Islet precursor cell (in vitro differentiated cells): ENCODE data around the gene UBAC1.
"Not testable (repeated sequence)": the region's sequence is repeated elsewhere in the genome, so short reads cannot be mapped to it uniquely, and the experiment has no call there.

Experiments
- DNase-seq: peaks from one replicate; pipeline ENCODE4 v3.0.0-alpha.2; 2018

UBAC1 gene

DNA sequence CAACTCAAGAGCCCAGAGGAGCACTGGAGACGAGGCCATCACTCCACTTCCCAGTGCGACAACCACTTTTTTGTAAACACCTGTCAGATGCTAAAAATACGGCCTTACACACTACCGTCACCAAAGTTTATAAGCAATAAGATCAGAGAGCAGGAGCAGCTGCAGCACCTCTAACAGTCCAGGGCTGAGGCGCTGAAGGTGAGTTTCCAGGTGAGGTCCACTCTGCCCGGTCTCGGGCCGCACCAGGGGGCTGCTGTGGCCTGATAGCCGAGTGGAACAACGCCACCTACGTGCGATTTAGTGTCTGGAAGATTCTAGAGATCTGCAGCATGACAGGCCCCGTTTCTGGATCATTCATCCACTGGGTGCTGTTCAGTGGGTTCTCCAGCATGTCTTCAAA lies 28.1 kb downstream of the UBAC1 start:
- DNase-seq = no peak

DNA sequence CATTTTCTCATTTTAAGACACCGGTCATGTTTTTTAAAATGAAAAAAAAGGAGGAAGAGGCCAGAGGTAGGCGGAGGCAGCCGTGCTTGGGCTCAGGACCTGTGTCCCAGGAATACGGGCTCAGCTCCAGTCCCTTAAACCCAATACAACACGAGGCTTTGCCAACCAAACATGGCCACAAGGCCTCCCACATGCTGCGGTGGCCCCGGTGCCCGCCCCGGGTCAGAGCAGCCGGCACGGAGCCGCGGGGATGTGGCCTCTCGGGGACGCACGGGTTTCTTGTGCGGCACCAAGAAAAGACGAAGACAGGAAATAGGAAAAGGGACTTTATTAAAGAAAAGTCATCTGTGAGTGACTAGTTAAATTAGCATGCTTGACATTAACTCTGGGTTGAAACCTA lies 28.5 kb downstream of the UBAC1 start:
- no peak for DNase-seq

DNA sequence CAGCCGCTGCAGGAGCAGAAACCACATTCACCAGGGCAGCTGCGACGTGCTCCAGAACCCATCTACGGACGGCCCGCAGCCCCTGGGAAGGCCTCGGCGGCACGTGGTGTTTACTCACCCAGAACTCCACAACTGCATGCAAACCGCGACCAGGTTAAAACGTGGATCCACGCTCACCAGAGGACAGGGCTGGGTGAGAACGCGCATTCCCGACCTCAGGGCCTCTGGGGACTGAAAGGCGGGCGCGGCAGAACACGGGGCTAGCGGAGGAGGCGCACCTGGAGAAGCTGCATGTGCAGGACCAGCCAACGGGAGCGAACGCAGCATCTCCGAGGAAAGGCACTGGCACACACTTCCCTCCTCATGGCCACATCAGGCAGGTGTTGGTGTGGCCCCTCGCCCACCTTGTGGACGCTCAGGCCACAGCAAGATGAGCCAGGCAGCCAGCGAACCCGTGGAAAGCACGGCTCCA lies 29.8 kb downstream of the UBAC1 start:
- no peak for DNase-seq

DNA sequence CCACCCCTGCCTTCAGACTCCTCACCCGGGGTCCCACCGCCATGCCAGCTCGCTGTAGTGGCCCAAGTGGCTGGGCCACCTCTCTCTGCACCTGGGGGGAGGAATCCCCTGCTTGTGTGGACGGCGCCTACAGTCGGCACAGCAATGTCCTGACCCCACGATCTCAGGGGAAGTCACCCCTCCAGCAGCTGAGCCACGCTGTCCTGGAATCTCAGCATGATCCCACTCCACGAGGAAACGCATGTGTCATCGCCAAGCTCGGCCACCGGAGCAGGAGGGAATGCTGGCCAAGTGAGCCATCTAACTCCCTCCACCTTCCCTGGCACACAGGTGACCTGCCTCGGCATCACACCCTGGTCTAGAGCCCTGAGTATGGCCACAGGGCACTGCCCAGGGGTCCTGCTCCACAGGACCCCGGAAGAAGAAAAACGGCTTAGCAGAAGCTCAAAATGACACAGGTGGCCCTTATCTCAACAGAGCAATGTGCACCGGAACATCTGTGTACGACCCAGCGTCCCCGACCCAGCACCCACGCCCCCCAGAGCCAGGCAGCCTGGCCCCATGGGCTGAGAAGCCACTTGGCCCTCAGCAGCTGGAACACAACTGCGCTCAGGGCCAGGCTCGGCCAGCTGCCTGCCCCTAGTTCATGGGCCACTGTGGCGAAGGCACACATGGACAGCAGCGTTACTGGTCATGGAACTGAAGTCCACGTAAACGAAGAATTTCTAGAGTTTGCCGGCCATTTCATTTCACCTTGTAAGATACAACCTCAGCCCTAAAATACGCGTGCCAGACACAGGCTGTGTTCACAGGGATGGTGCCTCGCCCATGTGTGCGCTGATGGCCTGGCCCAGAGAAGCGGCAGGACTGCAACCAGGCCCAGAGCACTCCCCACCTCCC lies 30.5 kb downstream of the UBAC1 start:
- DNase-seq = no peak

DNA sequence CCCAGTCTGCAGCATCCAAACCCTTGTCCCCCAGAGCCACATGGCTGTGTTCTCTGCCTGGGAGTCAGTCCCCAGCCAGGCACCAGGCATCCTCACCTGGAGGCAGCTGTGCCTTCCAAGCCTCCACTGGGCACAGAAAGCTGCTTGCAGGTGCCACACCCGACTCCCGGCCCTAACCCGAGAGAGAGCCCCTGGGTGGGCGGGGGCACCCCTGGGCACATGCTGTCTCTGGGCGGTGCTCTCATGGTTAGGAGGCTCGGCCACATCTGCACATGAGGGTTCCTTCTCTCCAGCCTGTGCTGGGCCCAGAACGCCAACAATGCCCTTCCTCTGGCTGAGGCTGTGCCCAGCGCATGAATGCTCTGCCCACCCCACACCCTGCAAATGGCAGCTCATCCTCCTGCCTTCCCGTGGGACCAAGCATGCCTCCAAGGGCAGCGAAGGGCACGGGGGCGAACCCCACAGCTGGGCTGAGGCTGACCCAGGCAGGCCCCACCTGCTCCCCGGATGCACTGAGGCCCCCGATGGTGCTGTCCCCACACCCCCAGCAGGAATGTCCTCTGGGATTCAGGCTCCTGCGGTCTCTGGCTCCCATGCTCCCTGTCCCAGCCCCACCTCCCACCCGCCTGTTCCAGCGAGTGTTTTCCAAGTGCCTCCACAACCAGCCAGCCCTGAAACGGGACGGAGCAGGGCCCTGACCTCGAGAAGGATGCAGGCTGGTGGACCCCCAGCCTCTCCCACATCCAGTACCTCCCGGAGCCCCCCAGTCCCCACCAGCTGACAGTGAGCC lies 31.3 kb downstream of the UBAC1 start:
- no peak for DNase-seq

DNA sequence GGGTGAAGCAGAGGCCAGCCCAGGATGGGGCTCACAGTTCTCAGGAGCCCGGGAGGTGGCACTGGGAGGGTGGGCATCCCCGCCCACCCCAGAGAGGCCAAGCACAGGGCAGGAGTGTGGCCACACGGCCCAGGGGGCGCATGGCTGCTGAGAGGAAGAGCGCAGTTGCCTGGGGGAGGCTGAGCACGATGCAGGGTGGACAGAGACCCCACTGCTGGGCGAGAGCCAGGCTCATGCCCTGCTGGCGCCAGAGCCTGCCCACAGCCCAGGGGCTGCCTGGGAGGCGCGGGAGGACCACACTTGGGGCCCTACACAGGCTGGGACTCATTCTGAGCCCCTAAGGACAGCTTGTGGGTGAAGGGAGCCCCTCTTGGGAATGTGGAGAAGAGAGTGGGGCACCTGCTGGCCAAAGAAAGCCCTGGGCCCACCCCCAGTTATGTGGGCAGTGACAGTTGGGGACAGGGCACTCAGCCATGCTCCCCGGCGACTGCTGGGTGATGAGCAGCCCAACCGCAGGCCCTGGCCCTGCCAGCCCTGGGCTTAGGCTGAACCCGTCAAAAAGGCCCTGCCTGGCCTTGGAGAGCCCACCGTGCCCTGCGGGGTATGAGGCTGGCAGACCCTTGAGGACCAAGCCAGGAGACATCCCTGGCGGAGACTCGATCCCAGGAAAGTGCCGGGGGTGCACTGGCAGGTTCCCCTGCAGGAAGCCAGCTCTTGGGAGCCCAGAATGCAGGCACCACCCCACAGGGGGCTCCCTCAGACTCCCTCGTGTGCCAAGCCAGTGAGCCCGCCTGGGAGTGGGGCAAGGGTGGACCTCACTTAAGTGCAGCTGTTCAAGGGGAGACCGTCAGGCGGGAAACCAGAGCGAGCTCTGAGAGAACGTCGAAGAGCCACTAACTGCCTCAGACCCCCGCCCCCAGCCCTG lies 32.2 kb downstream of the UBAC1 start:
- no peak for DNase-seq

DNA sequence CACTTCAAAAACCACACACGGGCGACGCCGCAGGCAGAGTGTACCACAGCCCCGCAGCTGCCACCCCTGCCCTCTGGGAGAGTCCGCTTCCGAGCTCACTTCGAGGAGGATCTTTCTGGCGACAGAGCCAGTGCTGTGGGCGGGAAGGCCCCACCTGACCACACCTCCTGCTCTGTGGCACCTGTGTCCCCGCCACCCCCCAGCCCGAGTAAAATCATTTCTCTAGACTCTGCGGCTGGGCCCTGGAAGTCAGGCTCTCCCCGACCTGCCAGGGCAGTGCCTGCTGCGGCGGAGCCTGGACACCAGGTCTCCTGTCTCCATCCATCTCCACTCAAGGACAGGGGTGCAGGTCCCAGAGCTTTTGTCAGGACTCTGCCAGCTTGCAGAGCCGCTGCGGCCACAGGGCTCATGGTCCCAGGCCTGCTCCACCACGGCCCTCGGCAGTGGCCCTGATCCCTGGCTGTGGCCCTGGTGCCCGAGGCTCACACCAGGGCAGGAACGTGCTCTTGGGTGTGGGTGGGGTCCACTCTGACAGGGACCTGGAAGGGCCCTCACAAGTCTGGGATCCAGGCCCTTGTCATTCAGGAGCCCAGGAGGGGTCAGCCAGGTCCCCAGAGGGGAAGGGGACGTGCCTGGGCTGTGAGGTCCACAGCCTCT lies 33.0 kb downstream of the UBAC1 start:
- DNase-seq = no peak

DNA sequence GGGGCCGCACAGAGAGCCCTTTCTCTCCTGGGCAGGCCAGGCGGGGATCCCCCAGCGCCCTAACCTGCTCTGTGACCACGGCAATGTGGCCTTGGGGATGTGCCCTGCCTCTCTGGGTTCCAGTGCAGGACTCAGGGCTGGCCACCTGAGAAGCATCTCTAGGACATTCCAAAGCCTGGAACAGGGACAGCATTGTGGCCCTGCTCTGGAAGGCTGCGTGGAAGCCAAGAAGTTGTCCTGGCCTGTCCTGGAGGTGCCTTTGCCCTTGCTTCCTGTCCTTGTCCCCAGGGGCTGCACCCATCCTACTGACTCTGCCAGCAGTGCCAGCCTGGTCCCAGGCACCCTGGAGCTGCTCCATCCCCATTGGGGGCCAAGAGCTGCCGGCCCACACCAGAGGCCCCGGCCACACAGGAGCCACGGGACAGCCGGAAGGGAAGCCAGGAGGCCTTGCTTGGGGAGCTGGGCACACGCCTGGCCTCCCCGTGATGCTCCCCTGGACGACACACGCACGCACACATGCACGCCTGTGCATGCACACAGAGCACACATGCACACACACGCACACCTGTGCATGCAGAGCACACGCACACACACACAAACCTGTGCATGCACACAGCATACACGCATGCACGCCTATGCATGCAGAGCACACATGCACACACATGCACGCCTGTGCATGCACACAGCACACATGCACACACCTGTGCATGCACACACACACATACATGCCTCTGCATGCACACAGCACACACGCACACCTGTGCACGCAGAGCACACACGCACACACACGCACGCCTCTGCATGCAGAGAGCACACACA lies 33.8 kb downstream of the UBAC1 start:
- DNase-seq = no peak

DNA sequence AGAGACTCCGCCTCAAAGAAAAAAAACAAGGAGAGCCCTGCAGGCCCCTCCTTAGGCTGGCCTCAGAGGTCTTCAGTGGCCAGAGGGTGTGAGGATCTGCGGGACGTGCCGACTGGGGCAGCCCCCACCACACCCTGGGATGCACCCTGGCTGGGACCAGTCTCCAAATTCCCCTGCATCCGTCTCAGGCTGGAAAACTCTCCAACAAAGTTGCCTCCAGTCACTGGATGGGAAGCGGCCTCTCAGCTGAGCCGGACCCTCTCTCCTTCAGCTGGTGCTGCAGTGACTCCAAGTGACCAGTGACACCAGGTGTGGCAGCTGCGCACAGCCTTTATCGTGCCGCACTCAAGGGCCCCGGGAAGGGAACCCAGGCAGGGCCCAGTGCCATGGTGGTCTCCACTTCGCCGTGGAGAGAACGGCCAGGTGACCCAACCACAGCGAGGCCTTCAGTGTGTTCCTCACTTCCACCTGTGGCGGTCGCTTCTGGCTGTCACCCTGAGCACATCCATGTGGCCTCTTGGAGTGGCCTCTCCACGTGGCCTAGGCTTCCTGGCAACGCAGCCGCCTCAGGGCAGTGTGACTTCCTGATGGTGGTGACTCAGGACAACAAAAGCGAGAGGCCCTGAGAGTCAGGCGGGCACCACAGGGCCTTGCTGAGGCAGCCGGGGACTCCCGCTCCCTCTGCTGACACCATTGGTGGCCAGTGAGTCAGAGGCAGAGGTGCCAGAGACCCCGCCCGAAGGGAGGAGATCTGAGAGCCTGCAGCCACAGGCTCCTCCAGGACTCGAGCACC lies 34.6 kb downstream of the UBAC1 start:
- DNase-seq = peak; percentile 87

DNA sequence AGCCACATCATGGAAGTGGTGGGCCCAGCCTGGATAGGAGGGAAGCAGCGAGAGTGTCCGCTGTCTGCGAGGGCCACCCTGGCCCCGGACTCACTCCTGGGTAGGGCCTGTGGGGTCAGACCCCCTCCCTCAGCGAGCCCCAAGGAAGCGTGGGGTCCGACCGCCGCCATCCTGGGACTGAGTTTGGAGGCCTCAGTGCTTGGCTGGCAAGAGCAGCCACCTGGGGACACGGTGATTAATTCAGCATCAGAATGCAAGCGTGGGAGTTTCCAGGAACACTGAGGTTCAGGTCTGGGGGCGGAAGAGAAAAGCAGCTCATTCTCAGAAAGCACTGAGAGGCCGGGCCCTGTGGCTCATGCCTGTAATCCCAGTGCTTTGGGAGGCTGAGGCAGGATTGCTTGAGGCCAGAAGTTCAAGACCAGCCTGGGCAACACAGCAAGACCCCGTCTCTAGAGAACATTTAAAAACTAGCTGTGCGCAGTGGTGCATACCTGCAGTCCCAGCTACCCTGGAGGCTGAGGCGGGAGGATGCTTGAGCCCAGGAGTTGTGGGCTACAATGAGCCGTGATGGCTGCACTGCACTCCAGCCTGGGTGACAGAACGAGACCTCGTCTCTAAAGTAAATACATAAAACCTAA lies 35.6 kb downstream of the UBAC1 start:
- no peak for DNase-seq

DNA sequence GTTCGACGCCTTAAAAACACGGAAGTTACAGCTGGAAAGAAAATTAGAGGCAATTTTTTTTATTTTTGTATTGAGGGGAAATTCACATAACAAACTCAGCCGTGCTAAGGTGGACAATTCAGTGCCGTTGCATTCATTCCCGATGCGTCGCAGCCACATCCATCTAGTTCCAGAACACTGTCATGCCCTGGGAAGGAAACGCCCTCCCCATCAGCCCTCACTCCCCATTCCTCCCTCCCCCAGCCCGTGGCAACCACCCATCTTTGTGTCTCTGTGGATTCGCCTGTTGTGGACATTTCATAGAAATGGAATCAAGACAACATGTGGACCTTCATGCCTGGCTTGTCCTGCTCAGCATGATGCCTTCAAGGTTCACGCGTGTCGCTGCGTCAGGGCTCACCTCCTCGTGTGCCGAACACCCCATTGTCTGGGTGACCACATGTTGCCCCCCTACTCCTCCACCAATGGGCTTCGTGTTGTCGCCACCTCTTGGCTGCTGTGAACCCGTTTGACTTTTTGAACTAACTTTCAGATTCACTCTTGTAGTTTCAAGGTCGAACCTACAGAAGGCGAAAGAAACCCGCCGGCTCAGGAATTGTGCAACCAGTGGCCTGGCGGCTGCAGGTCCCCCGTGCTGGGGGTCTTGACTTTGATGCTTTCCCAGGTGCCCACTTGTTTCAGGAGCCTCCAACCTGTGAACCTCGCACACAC lies 36.4 kb downstream of the UBAC1 start:
- no peak for DNase-seq

DNA sequence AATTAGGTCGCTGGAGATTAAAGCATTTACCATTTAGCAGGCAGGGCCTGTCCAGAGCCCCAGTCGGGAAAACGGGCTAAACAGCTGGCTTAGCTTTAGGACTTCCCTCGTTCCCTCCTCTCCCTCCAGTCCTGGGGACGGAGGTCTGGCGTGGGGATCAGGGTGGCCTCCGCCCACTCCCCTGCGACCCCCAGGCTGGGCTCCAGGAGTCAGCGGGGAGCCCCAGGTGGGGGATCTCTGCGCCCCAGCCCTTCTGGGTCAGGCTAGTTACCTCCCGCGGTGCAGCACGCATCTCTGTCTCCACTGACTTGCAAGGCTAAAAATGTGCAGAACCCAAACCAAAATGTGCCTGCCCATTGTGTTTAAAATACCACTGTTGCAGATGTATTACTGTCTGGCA lies 37.7 kb downstream of the UBAC1 start:
- no peak for DNase-seq

DNA sequence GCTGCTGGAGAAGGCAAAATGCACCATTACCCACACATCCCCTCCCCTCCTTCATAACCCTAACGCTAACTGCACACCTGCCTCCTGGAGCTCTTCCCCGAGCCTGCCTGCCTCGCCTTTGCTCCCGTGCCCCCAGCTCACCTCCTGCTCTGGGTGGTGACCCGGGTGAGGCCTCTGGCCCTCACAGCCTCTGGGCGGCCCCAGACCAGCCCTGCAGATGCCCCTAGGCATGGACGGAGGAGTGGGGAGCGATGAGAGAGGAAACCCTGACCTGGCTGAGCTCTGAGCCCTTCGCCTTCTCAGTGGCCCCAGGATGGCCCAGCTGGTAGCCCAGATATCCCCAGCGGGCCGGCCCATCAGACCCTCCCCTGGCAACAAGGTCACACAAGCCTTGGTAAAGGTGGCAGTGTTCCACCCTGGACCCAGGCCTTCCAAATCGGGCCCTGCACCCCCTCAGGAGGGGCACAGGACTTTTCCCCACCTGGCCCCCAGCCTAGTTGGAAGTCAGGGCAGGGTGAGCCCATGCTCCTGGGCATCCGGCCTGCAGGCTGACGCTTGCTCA lies 39.3 kb downstream of the UBAC1 start:
- DNase-seq = no peak

DNA sequence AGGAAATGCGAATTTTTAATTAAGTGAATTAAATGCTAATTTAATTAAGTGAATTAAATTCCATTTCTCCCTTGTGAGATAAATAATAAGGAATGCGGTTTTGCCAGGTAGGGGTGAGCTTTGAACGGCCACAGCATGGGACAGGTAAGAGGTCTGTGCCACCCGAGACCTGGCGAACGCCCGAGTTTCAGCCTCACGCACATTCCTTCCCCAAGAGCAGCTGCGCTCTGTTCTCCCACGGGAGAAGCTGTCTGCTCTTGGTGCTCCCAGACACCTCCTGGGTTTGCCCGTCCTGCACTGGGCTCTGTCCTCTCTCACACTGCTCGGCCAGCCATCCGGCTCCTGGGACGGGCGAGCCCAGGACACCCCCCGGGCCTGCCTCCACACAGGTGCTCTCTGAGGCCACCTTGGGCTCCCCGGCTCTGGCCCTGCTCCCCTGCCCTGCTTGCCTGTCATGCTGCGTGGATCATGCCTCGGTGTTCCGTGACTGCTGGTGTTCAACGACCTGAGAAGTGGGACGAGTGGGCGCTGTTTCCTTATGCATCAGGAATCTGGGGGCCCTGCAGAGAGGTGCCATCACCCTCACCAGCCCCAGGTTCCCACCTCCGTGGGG lies 40.1 kb downstream of the UBAC1 start:
- no peak for DNase-seq

DNA sequence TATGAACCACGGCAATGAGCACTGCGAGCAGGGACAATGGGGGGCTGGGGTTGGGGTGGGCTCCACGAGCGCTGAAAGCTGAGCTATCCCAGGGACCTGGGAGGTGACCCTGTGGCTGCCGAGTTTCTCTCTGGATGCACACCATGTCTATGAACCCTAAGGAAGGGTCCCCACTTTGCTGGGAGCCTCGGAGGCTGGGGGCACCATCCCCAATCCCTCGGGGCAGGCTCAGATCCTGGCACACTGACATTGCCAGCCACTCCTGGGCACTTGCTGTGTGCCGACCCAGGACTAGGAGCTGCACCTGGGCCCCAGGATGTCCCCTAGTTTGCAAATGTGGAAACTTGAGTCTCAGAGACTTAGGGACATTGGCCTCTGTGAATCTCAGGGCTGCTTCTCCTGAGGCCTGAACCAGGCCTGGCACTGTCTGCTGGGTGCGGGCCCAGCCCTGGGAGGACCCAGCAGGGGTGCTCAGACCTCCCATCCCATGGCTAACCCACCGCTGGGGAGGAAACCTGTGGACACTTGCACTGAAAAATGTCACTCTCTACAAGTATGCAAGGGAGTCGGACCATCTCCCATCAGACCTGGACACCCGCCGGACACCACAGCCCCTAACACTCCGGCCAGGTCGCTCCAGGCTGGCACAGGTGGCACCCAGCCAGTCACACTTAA lies 40.8 kb downstream of the UBAC1 start:
- no peak for DNase-seq

DNA sequence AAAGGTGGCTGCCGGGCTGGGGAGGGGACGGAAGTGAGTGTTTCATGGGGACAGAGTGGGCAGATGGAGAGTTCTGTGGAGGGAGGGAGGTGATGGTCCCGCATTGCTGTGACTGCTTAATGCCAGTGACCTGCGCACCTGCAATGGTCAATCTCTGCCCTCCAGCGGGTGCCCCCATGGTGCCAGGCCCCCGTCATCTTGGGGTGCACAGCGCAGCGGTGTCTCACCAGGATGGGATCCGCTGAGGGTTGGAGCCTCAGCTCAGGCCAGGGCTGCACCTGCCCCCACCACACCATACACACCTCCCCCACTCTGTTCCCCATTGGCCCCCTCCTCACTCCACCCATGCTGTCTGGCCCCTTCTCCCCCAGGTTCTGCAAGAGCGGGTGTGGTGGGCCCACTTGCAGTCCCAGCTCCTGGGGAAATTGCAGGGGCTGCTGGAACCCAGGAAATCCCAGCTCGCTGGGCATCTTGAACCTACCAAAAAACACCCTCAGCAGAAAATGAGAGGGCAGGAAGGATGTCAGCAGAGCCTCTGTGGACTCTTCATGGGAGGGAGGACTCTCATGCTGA lies 41.8 kb downstream of the UBAC1 start:
- no peak for DNase-seq

DNA sequence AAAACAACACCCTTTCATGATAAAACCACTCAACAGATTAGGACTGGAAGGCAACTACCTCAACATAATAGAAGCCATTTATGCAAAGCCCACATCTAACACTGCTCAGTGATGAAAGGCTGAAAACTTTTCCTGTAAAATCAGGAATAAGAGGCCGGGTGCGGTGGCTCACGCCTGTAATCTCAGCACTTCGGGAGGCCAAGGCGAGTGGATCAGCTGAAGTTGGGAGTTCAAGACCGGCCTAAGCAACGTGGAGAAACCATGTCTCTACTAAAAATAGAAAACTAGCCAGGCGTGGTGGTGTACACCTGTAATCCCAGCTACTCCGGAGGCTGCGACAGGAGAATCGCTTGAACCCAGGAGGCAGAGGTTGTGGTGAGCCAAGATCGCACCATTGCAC lies 44.9 kb downstream of the UBAC1 start:
- DNase-seq = not testable (repeated sequence)

DNA sequence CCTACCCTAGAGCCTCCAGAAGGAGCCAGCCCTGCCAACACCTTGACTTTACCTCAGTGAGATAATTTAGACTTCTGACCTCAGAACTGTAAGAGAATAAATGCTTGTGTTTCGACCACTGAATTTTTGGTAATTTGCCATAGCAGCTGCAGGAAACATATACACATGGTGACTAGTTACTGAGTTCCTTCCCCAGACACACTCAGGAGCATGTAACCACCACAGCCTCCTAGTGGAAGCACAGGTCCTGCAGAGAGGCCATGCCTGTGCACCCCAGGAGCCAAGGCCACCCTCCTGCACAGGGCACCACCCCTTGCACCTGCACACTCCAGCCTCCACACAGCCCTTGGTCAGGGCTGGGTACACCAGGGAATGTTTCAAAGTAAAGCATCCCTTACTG lies 46.3 kb downstream of the UBAC1 start:
- no peak for DNase-seq
